Right lobe of liver (tissue), 6 donors: ENCODE data around the gene ZFR2. TPM values are rescaled to one million over a fixed set of nuclear protein-coding genes. Genes with fewer than 3 reads are reported as not detected.

ENCODE experiments used
- ATAC-seq, 4 donors: fragments of 200-7000 bp; cut with Tn5 transposase; one replicate each; pipeline ENCODE4 v1.9.1; 2020; ENCODE audit warnings: mild to moderate bottlenecking in 4 of 4, moderate library complexity in 4 of 4
- DNase-seq, 3 donors: peaks; one replicate each; pipeline ENCODE4 v3.0.0-alpha.2; 2020
- H3K27ac ChIP-seq, 3 donors: fragments of 200-600 bp; one replicate each; pipeline ENCODE4 v1.8.0; 2022
- H3K27me3 ChIP-seq, 2 donors: fragments of 200-600 bp; one replicate each; pipeline ENCODE4 v1.8.0; 2022
- H3K36me3 ChIP-seq, 4 donors: fragments of 200-600 bp; sonication (generic) in 1 of 4; one replicate each; pipeline versions ENCODE4 v1.5.1 to v1.8.0; 2017 to 2022; ENCODE audit warnings: control low read depth in 1 of 4
- H3K4me1 ChIP-seq, 4 donors: fragments of 200-600 bp; sonication (generic) in 1 of 4; one replicate each; pipeline versions ENCODE4 v1.5.1 to v1.8.0; 2017 to 2022; ENCODE audit warnings: control low read depth in 1 of 4
- H3K4me3 ChIP-seq, 3 donors: fragments of 200-600 bp; one replicate each; pipeline ENCODE4 v1.8.0; 2022
- H3K9me3 ChIP-seq, 4 donors: fragments of 200-600 bp; sonication (generic) in 1 of 4; one replicate each; pipeline versions ENCODE4 v1.5.1 to v1.8.0; 2017 to 2022; ENCODE audit warnings: control low read depth in 1 of 4
- POLR2A ChIP-seq: fragments of 450-650 bp; IDR thresholded peaks from one replicate; pipeline ENCODE4 v1.6.1; 2017; ENCODE audit warnings: antibody characterized with exemption, mild to moderate bottlenecking
- WGBS: methylation state at CpG from one replicate; pipeline ENCODE4 v1.1.6; 2018; ENCODE audit warnings: low coverage, low lambda C conversion rate; ENCODE audit not compliant: insufficient coverage; ENCODE audit errors: missing lambda C conversion rate; 5-methylcytosine and 5-hydroxymethylcytosine counted together
- intact Hi-C, 2 donors: fragments of 100-400 bp; cut with DNase I; formaldehyde crosslinking; loops; one replicate each; pipeline versions ENCODE4 v1.11.2 to v1.14.1; 2022
- total RNA-seq, 6 experiments: library from RNA; depleted of rRNA in 2 of 6; stranded (reverse); fragments of >200 nt in 2 of 6; fragmentation: NEBNext Ultra II Directional in 3 of 6; extraction: Animal tissue kit (Norgen Biotek cat#: 25700) in 3 of 6; gene quantifications; one replicate each; pipeline versions ENCODE4 v1.1.0 to v1.2.4, GENCODE V29; 2016 to 2023
- TF ChIP-seq, protein P1 (sequence below), 4 donors: fragments of 200-600 bp in 3 of 4; fragments of 450-650 bp in 1 of 4; IDR thresholded peaks; one replicate each; pipeline versions ENCODE4 v1.5.1 to v1.8.0; 2016 to 2022; ENCODE audit warnings: antibody characterized with exemption in 4 of 4, mild to moderate bottlenecking in 2 of 4
- donor health status: DM: no; HTN: yes; CAD: no.
- donor health status: DM: no; HTN: no; CAD: no.
- donor health status: DM: no; HTN: no; CAD: no.
- donor health status: DM: no; HTN: yes; CAD: no.
- donor health status: DM: no; HTN: yes; CAD: no.

Gene ZFR2
- total RNA-seq, 6 experiments from 2014 or later = not detected

- H3K9me3 ChIP-seq = peaks cover 0 to 11% (median 0%) of the 10 kb centered on the region in 4 donors
- no peak for ATAC-seq
- no peaks in the 10 kb centered on the region for H3K4me1 ChIP-seq
- no peak overlapping the region for H3K4me3 ChIP-seq
- TF ChIP-seq, protein P1, sequence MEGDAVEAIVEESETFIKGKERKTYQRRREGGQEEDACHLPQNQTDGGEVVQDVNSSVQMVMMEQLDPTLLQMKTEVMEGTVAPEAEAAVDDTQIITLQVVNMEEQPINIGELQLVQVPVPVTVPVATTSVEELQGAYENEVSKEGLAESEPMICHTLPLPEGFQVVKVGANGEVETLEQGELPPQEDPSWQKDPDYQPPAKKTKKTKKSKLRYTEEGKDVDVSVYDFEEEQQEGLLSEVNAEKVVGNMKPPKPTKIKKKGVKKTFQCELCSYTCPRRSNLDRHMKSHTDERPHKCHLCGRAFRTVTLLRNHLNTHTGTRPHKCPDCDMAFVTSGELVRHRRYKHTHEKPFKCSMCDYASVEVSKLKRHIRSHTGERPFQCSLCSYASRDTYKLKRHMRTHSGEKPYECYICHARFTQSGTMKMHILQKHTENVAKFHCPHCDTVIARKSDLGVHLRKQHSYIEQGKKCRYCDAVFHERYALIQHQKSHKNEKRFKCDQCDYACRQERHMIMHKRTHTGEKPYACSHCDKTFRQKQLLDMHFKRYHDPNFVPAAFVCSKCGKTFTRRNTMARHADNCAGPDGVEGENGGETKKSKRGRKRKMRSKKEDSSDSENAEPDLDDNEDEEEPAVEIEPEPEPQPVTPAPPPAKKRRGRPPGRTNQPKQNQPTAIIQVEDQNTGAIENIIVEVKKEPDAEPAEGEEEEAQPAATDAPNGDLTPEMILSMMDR (IDR thresholded peaks at IDR 0.05) = no peak
- H3K27ac ChIP-seq = no peak overlapping the region
- DNase-seq = no peak
- H3K36me3 ChIP-seq = no peaks in the 10 kb centered on the region
- no peaks in the 10 kb centered on the region for H3K27me3 ChIP-seq
- WGBS = 83% methylated on average over 4 of the region's 37 CpGs
- intact Hi-C loops = no loop called here
Observed at GRCh38 chr19:3778104-3778867, 90.6 kb downstream of the ZFR2 start.

DNA sequence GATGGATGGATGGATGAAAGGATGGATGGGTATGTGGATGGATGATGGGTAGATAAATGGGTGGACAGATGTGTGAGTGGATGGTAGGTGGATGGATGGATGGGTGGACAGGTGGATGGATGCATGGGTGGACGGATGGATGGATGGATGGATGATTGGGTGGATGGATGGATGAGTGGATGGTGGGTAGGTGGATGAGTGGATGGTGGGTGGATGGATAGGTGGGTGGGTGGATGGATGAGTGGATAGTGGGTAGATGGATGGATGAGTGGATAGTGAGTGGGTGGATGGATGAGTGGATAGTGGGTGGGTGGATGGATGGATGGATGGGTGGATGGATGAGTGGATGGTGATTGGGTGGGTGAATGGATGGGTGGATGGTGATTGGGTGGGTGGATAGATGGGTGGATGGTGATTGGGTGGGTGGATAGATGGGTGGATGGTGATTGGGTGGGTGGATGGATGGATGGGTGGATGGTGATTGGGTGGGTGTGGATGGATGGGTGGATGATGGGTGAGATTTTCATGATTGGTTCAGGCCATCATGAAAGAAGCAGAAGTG lies 92.3 kb downstream of the ZFR2 start:
- intact Hi-C loops = no loop called here
- Histone ChIP-seq H3K9me3 (peaks cover 0 to 5% (median 0%) of the 10 kb centered on the region in 4 donors), H3K27ac (no peak overlapping the region), H3K4me1 (no peaks in the 10 kb centered on the region), H3K27me3 (no peaks in the 10 kb centered on the region), H3K36me3 (no peaks in the 10 kb centered on the region), H3K4me3 (no peak overlapping the region)
- TF ChIP-seq, protein P1 (IDR thresholded peaks at IDR 0.05) = no peak
- no peak for TF ChIP-seq POLR2A
- ATAC-seq (no peak), DNase-seq (no peak)
- WGBS = 89% methylated on average over 1 of the region's 1 CpG

DNA sequence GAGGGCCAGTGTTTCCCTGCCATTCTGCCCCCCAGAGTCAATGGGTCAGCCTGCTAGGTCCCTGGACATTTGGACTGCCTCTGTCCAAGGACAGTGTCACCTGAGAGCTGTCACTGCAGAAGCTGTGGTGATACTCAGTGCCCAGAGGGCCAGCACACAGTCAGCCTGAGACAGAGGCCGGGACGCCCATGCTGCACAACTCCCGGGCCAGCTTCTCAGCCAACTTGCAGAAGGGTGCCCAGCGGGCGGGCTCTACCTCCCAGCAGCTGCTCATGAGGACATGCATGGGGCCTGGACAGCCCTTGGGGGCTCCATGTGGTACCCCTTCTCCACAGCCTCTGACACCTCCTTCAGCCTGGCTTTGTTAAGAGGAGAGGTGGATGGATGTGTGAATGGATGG lies 93.0 kb downstream of the ZFR2 start:
- H3K4me3 ChIP-seq = no peak overlapping the region
- DNase-seq = no peak
- no peaks in the 10 kb centered on the region for H3K27me3 ChIP-seq
- no peak for ATAC-seq
- no peak overlapping the region for H3K27ac ChIP-seq
- no peaks in the 10 kb centered on the region for H3K36me3 ChIP-seq
- 94% methylated on average over 5 of the region's 5 CpGs for WGBS
- no peaks in the 10 kb centered on the region for H3K4me1 ChIP-seq
- intact Hi-C loops = no loop called here
- H3K9me3 ChIP-seq = no peaks in the 10 kb centered on the region
- TF ChIP-seq, protein P1 (IDR thresholded peaks at IDR 0.05) = no peak
- TF ChIP-seq POLR2A = no peak

GRCh38 chr19:3775374-3775711 lies 93.5 kb downstream of the ZFR2 start:
- no peaks in the 10 kb centered on the region for H3K9me3 ChIP-seq
- intact Hi-C loops = no loop called here
- no peaks in the 10 kb centered on the region for H3K36me3 ChIP-seq
- no peak for ATAC-seq
- WGBS = no CpG with 5 or more reads among the region's 2 CpGs
- no peaks in the 10 kb centered on the region for H3K27me3 ChIP-seq
- no peak overlapping the region for H3K4me3 ChIP-seq
- H3K4me1 ChIP-seq = no peaks in the 10 kb centered on the region
- no peak for TF ChIP-seq POLR2A
- TF ChIP-seq, protein P1 (IDR thresholded peaks at IDR 0.05) = no peak
- H3K27ac ChIP-seq = no peak overlapping the region
- no peak for DNase-seq
